Kasumi-1 (cell line): Measurements from ENCODE around the gene KDM4C.

ENCODE experiments used
- DNase-seq, 2 experiments: peaks; one replicate each; lab custom pipeline; 2025; lab: John Stamatoyannopoulos, UW

Gene KDM4C

GRCh38 chr9:7211657-7212056 lies 453.9 kb downstream of the KDM4C start:
- DNase-seq, result no peak

- DNase-seq, result no peak
Measured at GRCh38 chr9:7212101-7212500, 454.3 kb downstream of the KDM4C start.

GRCh38 chr9:7216004-7216841 lies 458.4 kb downstream of the KDM4C start:
- DNase-seq, result peak in 1 of 2 experiments; percentile 3

- DNase-seq, result no peak
Measured at GRCh38 chr9:7223981-7224380, 466.2 kb downstream of the KDM4C start.
